GM18502 (cell line): ENCODE data around the gene BTBD2.

Source experiments
- ATAC-seq: cut with Tn5 transposase; IDR thresholded peaks from one replicate; pipeline ENCODE4 v1.9.1; 2021; ENCODE audit warnings: mild to moderate bottlenecking; ENCODE audit not compliant: unreplicated experiment, poor library complexity

The BTBD2 gene

GRCh38 chr19:2015608-2015950, at the start of gene BTBD2:
TSS of gene BTBD2 (minus strand) at chr19:2015714. CDS start at chr19:2015703, 11 bp downstream.
- no peak for ATAC-seq

DNA sequence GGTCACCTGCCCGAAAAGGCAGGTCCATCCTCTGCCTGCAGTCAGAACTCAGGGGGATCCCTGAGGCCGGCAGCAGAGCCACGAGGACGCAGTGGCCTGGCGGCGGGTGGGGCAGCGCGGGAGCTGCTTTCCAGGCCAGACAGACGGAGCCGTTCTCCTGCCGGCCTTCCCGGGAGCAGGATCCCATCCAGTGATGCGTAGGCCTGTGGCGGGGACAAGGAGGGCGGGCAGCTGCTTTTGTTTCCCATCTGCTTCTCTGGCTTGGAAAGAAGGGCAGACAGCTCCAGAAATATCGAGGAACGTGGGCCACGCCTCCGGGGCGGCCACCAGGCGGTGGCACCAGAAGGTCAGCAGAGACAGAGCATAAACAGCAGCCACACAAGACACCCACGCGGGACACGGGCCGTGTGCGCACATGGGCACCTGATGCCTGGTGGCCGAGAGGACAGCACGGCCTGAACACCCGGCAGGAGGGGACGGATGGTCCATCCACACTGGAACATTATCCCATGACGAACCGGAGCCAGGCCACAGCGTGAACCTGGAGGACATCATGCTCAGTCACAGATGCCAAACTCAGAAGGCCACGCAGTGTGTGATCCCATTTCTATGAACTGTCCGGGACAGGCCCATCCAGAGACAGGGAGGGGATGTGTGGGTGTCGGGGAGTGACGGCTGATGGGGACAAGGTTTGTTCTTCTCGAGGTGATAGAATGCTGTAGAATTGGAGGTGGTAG, 49.4 kb upstream of the BTBD2 start:
- no peak for ATAC-seq

- no peak for ATAC-seq
Measured at GRCh38 chr19:2064395-2064787, 48.9 kb upstream of the BTBD2 start.

- ATAC-seq: no peak
Measured at GRCh38 chr19:2063824-2064223, 48.3 kb upstream of the BTBD2 start.

DNA sequence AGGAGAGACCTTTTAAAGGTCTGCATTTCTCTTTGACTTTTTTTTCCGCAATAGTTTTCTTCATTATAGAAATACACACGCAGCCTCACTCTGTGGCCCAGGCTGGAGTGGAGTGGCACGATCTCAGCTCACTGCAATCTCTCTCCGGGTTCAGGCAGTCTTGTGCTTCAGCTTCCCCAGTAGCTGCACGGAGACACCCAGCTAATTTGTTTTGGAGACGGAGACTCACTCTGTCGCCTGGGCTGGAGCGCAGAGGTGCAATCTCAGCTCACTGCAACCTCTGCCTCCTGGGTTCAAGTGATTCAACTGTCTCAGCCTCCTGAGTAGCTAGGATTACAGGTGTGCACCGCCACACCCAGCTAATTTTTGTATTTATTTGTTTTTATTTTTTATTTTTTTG, 47.3 kb upstream of the BTBD2 start:
- ATAC-seq: no peak

DNA sequence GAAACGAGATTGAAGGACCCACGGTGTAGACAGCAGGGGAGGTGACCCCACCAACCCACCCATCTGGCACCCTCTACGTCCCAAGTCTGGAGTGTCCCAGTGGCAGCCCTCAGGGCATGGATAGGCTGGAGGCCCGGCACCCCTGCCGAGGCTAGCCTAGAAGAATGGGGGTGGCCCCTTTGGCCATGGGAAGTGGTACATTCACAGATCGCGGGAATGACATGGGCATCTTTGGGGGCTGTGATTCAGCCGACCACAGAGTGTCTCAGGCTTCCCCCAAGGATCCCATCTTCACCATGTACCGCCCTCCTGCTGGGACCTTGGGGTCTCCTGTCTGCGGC, 46.8 kb upstream of the BTBD2 start:
- ATAC-seq: no peak

GRCh38 chr19:2061495-2062388, 46.2 kb upstream of the BTBD2 start:
- peak; percentile 75 for ATAC-seq

DNA sequence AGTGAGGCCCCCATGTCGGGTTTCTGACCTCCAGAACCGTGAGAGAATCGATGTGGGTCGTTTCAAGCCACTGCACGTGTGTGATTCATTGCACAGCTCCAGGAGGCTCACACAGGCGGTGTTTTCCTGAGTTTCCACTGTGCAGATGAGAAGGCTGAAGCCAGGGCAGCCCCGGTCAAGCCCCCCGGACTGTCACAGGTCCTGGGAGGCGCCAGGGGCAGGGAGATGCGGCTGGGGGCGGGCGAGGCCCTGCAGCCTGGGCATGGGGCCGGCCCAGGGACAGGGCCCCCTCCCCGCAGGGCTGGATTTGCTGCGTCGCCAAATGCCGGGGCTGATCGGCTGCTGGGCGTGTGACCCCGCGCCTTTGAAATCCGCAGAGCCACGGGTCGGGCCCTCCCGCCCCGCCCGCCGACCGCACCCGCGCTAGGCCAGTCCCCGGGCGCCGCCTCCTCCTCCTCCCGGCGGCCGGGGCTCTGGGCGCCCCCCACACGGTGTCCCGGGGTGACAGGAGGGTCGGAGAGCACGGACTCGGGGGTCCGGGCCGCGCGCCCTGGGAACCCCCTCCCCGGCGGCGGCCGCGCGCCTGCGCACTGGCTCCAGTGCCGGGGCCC, 45.5 kb upstream of the BTBD2 start:
- peak; percentile 29 for ATAC-seq

GRCh38 chr19:2059422-2060201, 44.1 kb upstream of the BTBD2 start:
- no peak for ATAC-seq

- ATAC-seq: no peak
Measured at GRCh38 chr19:2058570-2059421, 43.3 kb upstream of the BTBD2 start.

GRCh38 chr19:2057484-2058469, 42.3 kb upstream of the BTBD2 start:
- no peak for ATAC-seq

DNA sequence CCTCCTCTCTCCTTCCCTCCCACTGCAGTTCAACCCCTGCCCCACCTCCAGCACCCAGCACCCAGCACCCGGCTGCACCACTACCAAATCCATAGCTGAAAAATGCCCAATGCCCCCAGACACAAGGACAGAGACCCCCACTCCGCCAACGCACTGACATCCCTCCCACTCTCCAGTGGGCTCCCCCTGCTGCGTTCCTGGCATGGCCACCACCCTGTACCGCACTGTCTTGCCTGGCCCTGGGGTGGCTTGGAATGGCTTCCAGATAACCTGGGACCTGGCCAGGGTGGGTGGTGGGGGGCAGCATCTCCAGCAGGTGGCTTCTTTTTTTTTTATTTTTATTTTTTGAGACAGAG, 41.3 kb upstream of the BTBD2 start:
- no peak for ATAC-seq

DNA sequence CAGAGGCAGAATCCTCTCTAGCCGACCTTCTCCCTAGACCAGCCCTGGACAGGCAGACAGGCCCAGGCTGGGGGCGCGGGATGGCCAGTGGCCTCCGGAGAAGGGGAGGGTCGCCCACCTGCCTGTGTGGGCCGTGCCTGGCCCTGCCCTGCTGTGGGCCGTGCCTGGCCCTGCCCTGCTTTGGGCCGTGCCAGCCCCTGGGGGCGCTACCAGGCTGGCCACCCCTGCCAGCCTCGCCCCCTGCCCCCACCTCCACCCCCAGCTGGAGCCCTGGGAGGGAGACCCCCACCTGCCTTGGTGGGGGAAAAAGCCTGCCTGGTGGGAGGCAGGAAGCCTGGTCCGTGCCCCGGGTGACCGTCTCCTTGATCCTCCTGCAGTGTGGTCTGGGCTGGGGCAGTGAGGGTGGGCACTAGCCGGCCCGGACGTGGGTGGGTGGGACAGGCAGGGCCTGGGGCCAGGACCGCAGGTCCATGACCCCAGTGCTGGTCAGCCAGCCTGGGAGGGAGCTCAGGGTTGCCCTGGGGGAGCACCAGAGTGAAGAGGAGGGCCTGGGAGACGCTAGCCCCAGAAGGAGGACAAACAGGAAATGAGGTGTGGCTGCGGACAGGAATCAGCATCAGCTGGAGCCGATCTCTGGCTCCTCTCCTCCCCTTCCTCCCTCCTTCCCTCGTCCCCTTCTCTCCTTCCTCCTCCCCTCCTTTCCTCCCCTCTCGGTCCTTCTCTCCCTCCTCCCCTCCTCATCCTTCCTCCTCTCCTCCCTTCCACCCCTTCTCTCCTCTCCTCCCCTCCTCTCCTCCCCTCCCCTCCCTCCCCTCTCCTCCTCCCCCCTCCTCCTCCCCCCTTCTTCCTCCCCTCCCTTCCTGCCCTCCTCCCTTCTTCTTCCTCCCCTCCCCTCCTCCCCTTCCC, 40.7 kb upstream of the BTBD2 start:
- no peak for ATAC-seq

DNA sequence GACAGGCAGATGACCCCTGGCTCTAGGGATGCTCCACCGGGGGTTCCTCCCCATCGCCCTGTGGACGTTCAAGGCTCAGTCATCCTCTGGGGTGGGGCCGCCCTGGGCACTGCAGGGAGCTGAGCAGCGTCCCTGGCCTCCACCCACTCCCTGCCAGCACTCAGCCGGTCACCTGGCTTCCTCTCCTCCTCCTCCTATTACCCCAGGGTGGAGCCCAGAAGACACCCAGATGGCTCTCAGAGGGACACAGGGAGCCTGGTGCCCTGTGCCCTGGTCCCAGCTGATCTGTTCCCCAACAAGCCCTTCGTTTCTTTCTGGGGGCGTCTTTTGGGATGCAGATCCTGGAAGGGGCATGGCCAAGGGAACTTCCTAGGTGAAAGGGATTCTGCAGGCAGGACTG, 39.2 kb upstream of the BTBD2 start:
- ATAC-seq: no peak

GRCh38 chr19:2053601-2054389, 38.3 kb upstream of the BTBD2 start:
- no peak for ATAC-seq

GRCh38 chr19:2051773-2052704, 36.5 kb upstream of the BTBD2 start:
- no peak for ATAC-seq
